Measurements from ENCODE around the gene TMED4.
"Not testable (repeated sequence)": the region's sequence is repeated elsewhere in the genome, so short reads cannot be mapped to it uniquely, and the experiment has no call there.

TMED4 gene

DNA sequence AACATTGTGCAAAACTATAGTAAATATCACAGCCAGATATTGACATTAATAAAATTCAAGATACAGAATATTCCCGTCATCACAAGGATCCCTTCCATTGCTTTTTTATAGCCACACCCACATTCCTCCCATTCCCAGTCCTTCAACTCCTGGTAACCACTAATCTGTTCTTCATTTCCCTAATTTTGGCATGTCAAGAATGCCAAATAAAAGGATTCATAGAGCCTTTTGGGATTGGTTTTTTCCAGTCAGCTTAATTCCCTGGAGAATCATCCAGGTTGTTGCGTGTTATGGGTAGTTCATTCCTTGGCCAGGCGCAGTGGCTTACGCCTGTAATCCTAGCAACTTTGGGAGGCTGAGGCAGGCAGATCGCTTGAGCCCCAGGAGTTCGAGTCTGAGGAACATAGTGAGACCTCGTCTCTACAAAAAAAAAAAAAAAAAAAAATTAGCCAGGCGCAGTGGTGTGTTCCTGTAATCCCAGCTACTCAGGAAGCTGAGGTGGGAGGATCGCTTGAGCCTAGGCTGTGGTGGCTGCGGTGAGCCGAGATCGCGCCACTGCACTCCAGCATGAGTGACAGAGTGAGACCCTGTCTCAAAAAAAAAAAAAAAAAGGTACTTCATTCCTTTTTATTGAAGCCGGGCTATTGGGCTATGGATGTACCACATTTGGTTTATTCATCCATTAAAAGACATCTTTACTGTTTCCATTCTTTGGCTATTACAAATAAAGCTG is 27.1 kb upstream of the TMED4 start:
- H3K27ac ChIP-seq, result no peak overlapping the region
- DNase-seq (ENCODE audit: low read depth, low spot score), result no peak

DNA sequence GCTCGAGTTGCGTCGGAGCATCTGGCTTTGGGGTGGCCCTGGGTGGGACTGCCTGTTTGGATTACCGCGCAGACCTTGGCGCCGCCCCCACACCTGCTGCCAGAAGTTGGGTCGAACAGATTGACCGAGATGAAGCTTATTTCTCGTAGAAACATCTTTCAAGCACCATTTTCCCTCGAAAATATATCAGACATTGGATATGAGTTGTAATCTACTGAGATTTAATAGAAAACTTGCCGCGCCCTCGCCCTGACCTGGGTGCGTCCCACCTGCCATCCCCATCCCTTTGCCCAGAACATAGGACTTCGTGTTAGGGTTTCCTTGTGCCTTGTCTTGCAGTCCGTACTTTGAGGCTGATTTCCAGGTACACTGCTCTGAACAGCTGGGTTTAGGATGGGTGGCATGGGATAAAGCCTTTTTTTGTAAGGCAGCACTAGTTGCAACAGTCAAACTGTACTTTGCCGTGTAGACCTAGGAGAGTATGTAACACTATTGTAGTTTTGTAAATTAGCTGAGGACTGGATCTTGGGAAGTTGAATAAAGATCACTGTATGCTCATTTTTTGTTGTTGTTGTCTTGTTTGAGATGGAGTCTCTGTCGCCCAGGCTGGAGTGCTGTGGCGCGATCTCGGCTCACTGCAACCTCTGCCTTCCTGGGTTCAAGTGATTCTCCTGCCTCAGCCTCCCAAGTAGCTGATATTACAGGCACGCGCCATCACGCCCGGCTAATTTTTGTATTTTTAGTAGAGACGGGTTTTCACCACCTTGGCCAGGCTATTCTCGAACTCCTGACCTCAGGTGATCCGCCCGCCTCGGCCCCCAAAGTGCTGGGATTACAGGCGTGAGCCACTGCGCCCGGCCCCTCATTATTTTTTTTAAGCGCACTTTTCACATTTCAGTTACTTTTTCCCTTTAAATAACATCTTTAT is 25.4 kb upstream of the TMED4 start:
- H3K27ac ChIP-seq, result peak overlapping the region; percentile 91
- DNase-seq (ENCODE audit: low read depth, low spot score), result no peak

DNA sequence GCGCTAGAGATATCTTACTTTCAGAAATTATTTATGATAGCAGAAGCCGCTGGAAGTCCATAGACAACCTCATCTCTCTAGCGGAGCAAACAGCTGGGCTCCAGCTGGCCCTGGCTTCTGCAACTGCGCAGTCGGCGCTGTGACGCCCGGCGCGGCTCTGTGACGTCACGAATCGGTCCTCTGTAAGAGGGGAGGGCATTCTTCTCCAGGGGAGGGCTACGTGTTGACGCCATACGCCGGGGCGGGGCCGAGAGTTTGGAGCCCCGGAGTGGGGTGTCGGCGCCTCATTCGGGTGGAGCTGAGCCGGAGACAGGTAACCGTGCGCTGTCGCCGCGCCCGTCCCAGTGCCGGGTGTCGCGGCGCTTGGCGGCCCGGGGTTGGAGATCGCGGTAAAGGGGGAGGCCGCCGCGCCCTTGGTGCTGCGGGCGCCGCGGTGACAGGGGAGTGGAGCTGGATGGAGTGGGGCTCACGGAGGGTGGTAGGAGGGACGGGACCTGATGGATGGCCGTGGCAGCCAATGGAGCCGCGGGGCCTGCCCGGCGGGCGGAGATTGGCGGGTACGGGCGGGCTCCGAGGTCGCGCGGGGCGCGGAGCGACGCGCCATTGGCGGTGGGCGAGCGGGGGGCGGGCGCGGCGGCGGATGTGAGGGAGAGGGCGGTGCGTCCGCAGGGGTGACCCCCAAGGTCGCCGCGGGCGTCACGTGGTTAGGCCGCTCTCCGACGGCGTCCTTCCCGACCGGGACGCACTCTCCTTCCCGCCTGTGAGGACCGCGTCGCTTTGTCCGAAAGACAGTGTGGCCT is 24.5 kb upstream of the TMED4 start, which contains the start of gene OGDH:
TSS of gene OGDH (plus strand) at position 287 of the 800 bp plus-strand sequence. CDS start 17,717 bp downstream, outside the sequence.
- H3K27ac ChIP-seq, result peak within 1 kb of the TSS; percentile 91
- DNase-seq (ENCODE audit: low read depth, low spot score), result peak; percentile 92

DNA sequence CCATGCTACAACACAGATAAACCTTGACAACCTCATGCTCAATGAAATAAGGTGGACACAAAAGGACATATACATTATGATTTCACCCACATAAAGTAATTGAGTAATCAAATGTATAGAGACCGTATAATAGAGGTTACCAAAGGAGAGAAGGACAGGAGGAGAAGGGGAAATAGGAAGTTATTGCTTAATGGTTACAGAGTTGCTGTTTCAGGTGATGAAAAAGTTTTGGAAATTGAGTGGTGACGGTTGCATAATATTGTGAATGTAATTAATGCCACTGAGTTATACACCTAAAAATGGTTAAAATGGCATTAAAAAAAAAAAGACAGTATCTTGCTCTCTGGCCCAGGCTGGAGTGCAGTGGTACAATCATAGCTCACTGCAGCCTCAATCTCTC is 22.9 kb upstream of the TMED4 start:
- peak overlapping the region; percentile 91 for H3K27ac ChIP-seq

DNA sequence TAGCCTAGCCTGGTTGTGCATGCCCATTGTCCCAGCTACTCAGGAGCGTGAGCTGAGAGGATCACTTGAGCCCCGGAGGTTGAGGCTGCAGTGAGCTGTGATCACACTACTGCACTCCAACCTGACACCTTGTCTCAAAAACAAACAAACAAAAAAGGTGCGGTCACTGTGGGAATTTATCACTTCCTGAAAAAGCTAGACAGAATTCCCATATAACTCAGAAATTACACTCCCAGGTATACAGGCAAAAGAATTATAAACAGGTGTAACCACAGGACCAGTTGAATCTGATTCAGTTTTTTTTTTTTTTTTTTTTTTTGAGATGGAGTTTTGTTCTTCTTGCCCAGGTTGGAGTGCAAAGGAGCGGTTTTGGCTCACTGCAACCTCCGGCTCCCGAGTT is 21.2 kb upstream of the TMED4 start:
- no peak for DNase-seq (ENCODE audit: low read depth, low spot score)
- no peak overlapping the region for H3K27ac ChIP-seq

More for the DNA sequence above, 22.9 kb upstream of the TMED4 start:
- no peak for DNase-seq (ENCODE audit: low read depth, low spot score)

DNA sequence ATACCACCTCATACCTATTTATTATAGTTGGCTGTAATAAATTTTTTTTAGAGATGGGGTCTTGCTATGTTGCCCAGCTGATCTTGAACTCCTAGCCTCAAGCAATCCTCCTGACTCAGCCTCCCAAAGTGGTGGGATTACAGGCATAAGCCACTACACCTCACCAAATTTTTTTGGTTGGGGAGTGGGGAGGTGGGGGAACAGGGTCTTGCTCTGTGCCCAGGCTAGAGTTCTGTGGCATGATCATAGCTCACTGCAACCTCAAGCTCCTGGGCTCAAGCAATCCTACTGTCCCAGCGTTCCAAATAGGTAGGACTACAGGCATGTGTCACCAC is 20.5 kb upstream of the TMED4 start:
- DNase-seq (ENCODE audit: low read depth, low spot score), result no peak
- no peak overlapping the region for H3K27ac ChIP-seq

DNA sequence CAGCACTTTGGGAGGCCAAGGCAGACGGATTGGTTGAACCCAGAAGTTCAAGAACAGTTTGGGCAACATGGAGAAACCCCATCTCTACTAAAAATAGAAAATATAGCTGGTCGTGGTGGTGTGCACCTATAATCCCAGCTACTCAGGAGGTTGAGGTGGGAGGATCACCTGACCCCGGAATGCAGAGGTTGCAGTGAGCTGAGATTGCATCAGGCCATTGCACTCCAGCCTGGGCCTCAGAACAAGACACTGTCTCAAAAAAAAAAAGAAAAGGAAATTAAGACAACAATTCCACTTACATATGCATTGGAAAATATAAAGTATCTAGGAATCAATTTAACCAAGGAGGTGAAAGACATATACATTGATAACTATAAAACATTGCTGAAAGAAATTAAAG is 17.2 kb upstream of the TMED4 start:
- DNase-seq (ENCODE audit: low read depth, low spot score), result no peak
- H3K27ac ChIP-seq, result no peak overlapping the region

DNA sequence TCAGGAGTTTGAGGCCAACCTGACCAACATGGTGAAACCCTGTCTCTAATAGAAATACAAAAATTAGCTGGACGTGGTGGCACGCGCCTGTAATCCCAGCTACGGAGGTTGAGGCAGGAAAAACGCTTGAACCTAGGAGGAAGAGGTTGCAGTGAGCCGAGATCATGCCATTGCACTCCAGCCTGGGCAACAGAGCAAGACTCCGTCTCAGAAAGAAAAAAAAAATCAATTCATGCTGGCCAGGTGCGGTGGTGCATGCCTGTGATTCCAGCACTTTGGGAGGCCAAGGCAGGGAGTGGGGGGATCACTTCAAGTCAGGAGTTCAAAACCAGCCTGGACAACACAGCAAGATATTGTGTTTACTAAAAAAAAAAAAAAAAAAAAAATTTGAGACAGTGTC is 15.2 kb upstream of the TMED4 start:
- not testable (repeated sequence) for DNase-seq (ENCODE audit: low read depth, low spot score)

DNA sequence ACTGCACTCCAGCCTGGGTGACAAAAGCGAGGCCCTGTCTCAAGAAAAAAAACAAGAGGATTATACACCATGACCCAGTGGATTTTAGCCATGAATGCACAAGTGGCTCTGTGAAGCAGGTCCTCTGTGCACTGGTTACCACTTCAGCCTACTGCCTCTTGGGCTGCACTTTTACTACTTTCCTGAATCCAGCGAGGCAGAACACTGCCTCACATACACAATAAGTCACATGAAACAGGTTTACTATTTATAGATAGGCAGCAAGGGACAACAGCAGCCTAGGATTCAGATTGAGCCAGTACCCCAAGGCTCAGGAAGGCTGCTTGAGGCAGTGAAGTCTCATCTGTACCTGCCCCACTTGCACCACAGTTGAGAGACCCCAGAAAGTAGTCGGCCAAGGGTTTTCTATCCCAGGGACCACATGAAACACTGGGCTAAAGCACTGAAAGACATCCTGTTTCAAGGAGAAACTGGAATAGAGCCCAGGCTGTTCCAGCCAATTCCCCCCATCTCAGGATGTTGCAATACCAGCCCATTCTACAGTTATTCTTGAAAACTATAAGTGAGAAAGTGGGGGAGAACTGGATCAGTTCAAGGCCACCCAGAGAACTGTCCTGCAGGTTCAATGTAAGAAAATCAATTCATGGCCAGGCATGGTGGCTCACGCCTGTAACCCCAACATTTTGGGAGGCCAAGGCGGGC is 14.1 kb upstream of the TMED4 start:
- DNase-seq (ENCODE audit: low read depth, low spot score), result no peak
- H3K27ac ChIP-seq, result no peak overlapping the region

More for the DNA sequence above, 15.2 kb upstream of the TMED4 start:
- not testable (repeated sequence) for H3K27ac ChIP-seq

DNA sequence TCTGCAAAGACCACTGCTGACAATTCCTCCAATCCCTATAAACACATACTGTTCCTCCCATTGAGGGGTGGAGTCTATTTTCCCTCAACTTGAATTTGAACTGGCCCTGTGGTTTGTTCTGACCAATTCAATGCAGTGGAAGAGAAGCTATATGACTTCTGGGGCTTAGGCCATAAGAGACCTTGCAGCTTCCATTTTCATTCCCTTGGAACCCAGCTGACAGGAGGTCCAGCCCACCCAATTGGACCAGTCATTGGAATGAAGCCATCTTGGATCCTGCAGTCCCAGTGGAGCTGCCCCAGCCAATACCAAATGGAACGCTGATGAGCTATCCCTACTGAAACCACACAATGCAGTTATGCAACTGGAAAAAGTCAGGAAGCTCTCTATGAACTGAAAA is 8.9 kb upstream of the TMED4 start:
- no peak for DNase-seq (ENCODE audit: low read depth, low spot score)
- H3K27ac ChIP-seq, result no peak overlapping the region

DNA sequence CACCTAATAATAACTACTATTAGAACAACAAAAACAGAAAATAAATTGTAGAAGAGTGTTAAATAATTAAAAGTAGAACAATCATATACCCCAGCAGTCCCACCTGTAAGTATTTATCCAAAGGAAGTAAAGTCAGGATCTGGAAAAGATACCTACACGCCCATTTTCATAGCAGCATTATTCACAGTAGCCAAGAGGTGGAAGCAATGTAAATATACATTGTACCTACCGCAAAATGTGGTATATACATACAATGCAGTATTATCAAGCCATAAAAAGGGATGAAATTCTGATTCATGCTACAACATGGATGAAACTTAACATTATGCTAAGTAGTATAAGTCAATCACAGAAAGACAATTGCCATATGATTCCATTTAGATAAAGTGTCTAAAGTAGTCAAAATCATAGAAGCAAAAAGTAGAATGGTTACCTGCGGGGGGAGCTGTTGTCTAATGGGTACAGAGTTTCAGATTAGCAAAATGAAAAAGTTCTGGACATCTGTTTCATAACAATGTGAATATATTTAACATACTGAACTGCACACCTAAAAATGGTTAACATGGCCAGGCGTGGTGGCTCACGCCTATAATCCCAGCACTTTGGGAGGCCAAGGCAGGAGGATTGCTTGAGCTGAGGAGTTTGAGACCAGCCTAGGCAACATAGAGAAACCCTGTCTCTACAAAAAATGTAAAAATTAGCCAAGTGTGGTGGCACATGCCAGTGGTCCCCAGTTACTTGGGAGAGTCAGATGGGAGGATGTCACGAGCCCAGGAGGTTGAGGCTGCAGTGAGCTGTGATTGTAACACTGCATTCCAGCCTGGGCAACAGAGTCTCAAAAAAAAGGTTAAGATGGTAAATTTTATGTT is 6.0 kb upstream of the TMED4 start:
- DNase-seq (ENCODE audit: low read depth, low spot score), result no peak
- no peak overlapping the region for H3K27ac ChIP-seq

DNA sequence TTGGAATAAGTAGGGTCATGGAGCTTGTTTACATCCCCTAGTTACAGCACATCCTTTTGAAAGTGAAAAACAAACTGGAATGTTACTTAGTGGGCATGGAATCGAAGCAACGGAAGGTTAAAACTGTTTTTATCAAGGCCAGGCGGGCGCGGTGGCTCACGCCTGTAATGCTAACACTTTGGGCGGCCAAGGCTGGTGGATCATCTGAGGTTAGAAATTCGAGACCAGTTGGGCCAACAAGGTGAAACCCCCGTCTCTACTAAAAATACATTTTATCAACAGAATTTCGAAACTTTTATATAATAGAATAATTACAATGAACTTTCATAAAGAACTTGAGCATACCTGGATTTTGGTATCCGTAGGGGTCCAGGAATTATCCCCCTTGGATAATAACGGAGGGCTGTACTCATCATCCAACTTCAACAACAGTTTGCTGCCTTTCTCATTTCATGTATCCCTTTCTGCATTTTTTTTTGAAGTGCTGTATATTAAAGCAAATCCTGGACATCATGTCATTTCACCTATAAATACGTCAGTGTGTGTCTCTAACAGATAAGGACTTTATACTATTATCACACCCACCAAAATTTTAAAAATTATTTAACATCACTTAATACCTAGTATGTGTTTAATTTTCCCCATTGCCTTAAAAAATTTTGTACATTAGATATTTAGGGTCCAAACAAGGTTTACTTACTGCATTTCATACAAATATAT is 1.3 kb upstream of the TMED4 start:
- H3K27ac ChIP-seq, result peak overlapping the region; percentile 87
- no peak for DNase-seq (ENCODE audit: low read depth, low spot score)

DNA sequence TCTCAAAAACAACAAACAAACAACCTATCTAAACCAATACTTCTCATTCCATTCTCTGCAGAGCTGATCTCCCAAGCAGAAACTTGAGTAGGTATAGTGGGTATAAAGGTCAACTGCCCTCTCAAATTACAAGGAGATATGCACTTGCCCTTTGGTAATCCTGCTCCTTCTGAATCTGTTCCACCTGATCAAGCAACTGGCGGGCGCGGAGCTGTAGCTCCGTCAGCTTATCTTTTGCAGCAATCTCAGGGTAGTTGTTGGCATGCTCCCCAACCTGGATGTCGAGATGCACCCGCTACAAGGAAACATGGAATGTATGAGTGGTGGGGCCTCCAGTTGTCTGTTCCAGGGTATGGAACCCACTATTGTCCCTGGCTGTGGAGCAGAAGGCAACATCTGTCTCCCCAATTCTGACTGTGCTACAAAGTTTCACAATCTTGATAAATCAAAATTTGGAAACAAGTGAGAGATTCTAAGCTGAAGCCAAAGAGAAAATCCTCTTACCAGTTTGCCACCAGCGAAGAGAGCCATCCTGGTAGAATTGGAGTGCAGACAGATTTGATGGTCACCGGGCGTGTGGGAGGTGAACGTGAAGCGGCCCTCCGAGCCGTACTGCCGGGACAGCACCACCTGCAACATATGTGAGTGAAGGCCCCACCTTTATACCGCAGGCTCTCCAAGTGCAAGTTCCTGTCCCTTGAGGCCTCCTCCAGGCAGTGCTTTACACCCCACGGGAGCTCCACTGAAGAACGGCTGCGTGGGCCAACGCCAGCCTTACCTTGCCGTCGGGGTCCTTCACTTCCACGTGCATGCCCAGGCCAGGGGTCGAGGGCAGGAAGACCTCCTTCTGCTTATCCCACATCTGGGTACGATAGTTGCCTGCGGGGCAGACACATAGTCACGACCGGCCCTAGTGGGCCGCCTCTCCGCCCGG is 819 bp downstream of the TMED4 start:
- no peak for DNase-seq (ENCODE audit: low read depth, low spot score)
- H3K27ac ChIP-seq, result peak overlapping the region; percentile 87

DNA sequence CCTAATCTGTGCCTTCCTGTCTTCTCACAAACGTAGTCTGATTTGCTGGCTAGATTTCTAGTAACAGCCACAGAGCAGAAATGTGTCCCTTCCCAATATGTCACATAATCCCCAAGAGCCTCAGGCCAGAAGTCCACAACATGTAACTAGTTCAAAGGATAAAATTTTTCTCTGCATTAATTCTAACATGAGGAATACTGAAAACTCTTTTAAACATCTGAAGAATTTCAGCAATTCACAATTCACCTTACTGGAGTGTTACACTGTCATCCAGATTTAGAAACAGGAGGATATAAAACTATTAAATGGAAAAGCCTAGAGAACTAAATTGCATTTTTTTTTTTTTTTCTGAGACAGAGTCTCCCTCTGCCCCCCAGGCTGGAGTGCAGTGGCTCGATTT is 5.8 kb downstream of the TMED4 start:
- no peak overlapping the region for H3K27ac ChIP-seq
- no peak for DNase-seq (ENCODE audit: low read depth, low spot score)

DNA sequence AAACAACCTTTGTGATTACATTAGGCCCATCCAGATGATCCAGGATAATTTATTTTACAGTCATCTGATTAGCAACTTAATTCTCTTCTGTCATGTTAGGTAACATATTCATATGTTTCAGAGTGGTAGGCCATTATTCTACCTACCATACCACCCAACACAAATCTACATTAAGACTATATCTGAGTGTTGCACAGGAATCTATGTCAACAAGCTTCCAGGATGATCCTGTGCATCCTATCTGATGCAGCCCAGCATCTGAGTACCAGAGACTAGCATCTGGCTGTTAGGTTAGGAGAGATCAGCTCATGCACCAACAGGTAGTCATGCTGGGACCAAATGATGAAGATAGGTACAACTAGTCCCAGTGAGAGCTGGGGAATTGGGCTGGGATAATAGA is 7.0 kb downstream of the TMED4 start:
- no peak for DNase-seq (ENCODE audit: low read depth, low spot score)
- H3K27ac ChIP-seq, result no peak overlapping the region

DNA sequence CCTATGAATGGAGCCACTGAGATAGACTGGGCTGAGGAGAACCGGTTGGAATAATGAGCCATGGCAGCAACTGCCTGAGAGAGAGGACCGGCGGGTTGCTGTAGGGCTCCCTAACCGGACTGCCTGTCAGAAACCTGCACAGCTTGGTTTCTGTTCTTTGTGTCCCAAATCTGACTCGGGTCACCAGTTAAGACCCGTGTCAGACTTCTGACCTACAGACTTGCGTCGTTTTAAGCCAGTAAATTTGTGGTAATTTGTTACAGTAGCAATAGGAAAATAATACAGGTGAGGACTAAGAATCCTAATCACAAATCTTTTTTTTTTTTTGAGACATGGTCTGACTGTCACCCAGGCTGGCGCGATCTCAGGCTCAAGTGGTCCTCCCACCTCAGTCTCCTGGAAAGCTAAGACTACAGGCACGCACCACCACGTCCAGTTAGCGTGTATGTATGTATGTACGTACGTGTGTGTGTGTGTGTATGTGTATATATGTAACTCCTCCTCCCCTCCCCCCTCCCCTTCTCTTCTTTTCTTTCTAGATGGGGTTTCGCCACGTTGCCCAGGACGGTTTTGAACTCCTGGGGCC is 7.7 kb downstream of the TMED4 start:
- DNase-seq (ENCODE audit: low read depth, low spot score), result no peak
- peak overlapping the region; percentile 55 for H3K27ac ChIP-seq

All from epithelial cell of prostate (primary cell).